CD4-positive, alpha-beta T cell treated with Interleukin-4 for 1 hour (primary cell): ENCODE data around the gene GTF2H2C.
"Not testable (repeated sequence)": the region's sequence is repeated elsewhere in the genome, so short reads cannot be mapped to it uniquely, and the experiment has no call there.

Experiments
- DNase-seq, 2 donors: peaks; one replicate each; pipeline ENCODE4 v3.0.0-alpha.2; 2020 to 2022

The GTF2H2C gene

DNA sequence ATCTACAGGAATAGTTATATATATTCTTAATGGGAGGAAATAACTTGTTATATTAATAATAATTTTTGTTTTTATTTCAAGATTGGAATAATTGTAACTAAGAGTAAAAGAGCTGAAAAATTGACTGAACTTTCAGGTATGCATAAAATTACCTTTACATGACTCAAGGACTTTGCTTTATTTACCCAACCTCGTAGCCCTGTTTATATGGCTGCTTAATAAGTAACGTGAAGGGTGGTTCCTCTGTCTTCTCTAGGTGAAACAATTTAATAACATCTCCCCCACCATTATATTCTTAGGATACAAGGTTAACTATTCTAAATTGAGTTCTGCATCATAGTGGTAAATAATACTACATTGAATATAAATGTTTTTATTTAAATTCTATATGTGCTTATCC lies 8.1 kb downstream of the GTF2H2C start:
- not testable (repeated sequence) for DNase-seq

DNA sequence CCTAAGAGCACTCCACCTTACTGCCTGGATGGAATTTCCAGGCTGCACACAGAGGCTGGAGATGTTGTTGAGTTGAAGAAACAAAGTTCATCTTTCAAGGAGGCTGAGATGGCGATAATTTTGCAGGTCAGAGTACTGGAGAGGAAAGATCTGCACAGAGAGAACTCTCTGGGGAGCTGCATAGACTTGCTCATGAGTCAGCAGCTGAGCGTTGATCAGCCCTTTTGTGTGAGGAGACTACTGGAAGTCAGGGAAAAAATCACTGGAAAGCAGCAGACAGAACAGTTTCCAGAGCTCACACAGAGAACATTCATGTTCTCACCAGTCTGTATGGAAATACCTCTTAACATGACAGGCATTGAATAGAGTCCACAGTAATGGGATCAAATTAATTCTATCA lies 23.4 kb downstream of the GTF2H2C start:
- not testable (repeated sequence) for DNase-seq

DNA sequence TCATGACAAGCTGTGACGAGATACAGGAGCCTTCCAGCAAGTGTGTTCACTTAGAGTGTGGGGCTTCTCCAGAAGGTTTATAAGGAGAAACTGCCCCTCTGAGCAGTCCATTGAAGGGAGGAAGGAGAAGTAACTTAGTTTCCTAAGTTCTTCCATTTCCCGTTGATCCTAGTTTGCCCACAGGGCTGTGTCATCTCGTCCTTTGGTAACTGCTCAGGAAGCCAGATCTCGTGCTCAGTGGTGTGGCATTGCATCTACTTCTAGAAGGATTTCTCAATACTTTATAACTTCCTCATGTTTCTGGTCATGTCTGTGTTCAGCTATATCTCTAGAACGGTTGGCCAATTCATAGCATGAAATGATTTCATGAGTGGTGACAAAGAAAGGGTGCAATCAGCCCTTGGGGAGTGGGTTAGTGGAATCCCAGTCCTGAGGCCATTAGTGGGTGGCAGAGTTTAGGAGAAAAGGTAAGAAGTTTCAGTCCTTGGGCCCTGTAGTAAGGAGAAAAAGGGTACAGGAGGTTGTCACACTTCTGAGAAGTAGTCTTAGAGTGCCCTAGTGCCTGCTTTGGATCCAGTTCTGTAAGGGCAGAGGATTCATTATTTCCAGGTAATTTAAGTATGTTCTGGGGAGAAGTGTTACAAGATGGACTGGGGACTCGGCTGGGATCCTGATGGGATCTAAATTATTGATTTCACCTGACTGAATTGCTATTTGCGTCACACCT lies 36.3 kb downstream of the GTF2H2C start:
- not testable (repeated sequence) for DNase-seq

DNA sequence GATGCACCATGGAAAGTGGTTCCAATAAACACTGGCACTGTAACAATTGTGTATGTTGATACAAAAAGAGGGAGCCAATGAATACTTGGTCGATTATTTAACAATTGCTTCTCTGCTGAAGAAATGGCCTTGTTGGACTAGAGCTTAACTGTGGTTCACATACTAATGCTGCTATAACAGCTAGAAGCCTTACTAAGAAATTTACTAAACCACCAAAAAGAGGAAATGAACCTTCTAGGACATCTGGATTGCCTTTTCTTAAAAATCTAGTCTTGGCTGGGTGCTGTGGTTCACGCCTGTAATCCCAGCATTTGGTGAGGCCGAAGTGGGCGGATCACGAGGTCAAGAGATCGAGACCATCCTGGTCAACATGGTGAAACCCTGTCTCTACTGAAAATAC lies 42.0 kb downstream of the GTF2H2C start:
- not testable (repeated sequence) for DNase-seq

DNA sequence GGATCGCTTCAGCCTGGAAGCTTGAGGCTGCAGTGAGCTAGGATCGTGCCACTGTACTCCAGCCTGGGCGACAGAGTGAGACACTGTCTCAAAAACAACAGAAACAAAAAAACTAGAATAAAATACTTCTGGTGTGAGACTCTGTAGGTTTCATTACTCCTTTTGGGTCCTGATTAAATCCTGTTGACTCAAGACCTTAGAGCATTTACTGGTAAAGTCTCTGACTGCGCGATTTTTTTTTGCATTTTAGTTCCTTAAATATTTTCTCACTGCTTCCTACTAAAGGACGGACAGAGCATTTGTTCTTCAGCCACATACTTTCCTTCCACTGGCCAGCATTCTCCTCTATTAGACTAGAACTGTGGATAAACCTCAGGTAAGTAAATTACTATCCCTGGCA lies 46.8 kb downstream of the GTF2H2C start:
- DNase-seq: not testable (repeated sequence)

DNA sequence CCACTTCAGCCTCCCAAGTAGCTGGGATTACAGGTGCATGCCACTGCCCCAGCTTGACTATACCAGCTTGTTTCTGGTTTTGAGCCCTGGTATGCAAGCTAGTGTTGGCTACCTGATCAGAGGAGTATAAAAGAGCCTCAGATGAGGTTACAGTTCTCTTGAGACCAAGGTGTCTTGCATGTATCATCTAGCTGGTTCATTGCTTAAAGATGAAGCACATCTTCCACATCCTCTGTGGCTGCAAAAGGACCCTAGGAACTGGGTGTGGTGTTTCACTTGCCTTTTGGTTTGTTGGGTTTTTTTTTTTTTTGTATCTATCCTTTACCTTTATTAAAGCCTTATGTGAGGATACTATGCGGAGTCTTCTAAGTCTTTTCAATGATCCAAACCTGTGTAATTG lies 47.8 kb downstream of the GTF2H2C start:
- not testable (repeated sequence) for DNase-seq

DNA sequence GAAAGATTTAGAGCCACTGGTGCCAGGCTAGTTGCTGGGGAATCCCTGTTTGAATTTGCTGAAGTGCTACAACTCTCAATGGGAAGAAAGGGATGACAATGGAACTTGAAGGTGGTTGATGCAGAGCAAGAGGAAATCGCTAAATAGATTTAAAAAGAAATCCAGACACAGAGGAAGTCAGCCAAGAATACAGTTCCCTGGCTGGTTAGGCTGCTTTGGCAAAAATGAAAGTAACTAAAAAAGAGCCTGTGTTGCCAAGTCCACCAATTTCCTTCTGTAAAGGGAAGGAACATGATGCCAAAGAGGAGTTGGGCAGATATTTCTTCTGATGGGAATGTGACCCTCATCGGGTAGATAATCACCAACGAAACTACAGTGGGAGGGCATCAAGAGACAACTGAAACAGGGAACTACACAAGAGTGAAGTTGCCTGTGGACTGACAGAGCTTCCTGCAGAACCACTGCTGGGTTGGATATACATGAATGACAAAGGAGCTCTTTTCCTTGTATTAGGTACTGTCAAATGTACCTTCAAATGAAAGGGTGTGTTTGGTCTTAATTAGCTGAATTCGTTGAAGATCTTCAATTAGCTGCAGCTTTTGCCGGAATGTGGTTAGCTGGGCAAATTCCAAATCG lies 49.0 kb downstream of the GTF2H2C start:
- DNase-seq: not testable (repeated sequence)

DNA sequence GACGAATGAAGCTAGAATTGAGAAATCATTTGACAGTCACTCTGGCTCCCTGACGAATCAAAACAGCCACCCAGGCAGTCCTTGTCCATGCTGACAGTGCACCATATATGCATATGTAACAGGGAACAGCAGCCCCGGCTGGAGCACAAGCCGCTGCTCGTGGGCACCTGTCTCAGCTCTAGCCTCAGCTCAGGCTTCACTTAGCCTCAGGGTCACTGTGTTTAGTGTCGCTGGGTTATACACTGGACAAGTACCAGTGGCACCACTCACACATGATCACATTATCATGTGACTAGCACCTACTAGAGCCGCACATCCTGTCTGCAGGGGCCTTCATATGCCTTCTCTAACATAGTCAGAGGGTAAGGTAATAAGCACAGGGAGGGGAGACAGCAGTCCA lies 54.9 kb downstream of the GTF2H2C start:
- DNase-seq: not testable (repeated sequence)

DNA sequence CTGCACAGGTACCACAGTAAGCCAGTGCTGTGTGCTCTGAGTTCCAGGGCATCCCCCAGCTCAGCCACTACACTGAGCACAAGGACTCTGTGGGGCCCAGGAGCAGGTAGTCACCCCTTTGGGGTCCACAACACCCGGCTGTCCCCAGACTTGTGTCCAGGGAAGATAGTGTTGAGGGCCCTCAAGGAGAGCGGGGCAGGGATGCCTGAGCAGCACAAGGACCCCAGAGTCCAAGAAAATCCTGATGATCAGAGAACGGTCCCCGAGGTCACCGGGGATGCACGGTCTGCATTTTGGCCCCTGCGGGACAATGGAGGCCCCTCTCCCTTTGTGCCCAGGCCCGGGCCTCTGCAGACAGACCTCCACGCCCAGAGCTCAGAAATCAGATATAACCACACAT lies 71.9 kb downstream of the GTF2H2C start:
- not testable (repeated sequence) for DNase-seq
